ENCODE results near the gene DBH. TPM values are rescaled to one million over a fixed set of nuclear protein-coding genes. Genes with fewer than 3 reads are reported as not detected.

The DBH gene
- total and polyA plus RNA-seq, 3 donors from 2014 or later: 0.06 TPM; not detected in 2

- Histone ChIP-seq H3K27me3 (no peaks in the 10 kb centered on the region), H3K4me3 (no peak overlapping the region), H3K4me1 (no peaks in the 10 kb centered on the region), H3K36me3 (ENCODE audit: low read depth, missing control alignments) (no peaks in the 10 kb centered on the region), H3K9me3 (no peaks in the 10 kb centered on the region), H3K27ac (no peak overlapping the region)
- intact Hi-C loops (cut with DNase I; ENCODE audit: low total_unique reads): no loop called here
- DNase-seq: no peak
- TF ChIP-seq POLR2A (IDR thresholded peaks at IDR 0.05): no peak
- no peak for TF ChIP-seq CTCF (IDR thresholded peaks at IDR 0.05)
- 73 to 79% methylated on average over 12 to 14 of the region's 14 CpGs for WGBS, 2 donors
Observed at GRCh38 chr9:133603135-133603927, 32.8 kb upstream of the DBH start.

- 64 to 71% methylated on average over 5 of the region's 5 CpGs for WGBS, 2 donors
- no peak for TF ChIP-seq CTCF (IDR thresholded peaks at IDR 0.05)
- no peak for DNase-seq
- intact Hi-C loops (cut with DNase I; ENCODE audit: low total_unique reads): no loop called here
- no peaks in the 10 kb centered on the region for H3K4me1 ChIP-seq
- no peaks in the 10 kb centered on the region for H3K27me3 ChIP-seq
- H3K27ac ChIP-seq: no peak overlapping the region
- no peak overlapping the region for H3K4me3 ChIP-seq
- H3K36me3 ChIP-seq (ENCODE audit: low read depth, missing control alignments): no peaks in the 10 kb centered on the region
- H3K9me3 ChIP-seq: no peaks in the 10 kb centered on the region
Observed at GRCh38 chr9:133604214-133604613, 31.9 kb upstream of the DBH start.

GRCh38 chr9:133604856-133605255 is 31.3 kb upstream of the DBH start:
- Histone ChIP-seq H3K36me3 (ENCODE audit: low read depth, missing control alignments) (no peaks in the 10 kb centered on the region), H3K4me3 (no peak overlapping the region), H3K27me3 (no peaks in the 10 kb centered on the region), H3K4me1 (peaks cover 2% of the 10 kb centered on the region), H3K9me3 (no peaks in the 10 kb centered on the region), H3K27ac (no peak overlapping the region)
- no peak for DNase-seq
- intact Hi-C loops (cut with DNase I; ENCODE audit: low total_unique reads): no loop called here
- 69% methylated on average over 13 to 14 of the region's 14 CpGs for WGBS, 2 donors
- no peak for TF ChIP-seq POLR2A (IDR thresholded peaks at IDR 0.05)
- TF ChIP-seq CTCF (IDR thresholded peaks at IDR 0.05): no peak

- H3K4me3 ChIP-seq: no peak overlapping the region
- no peak overlapping the region for H3K27ac ChIP-seq
- no peak for DNase-seq
- no peaks in the 10 kb centered on the region for H3K27me3 ChIP-seq
- intact Hi-C loops (cut with DNase I; ENCODE audit: low total_unique reads): no loop called here
- no peaks in the 10 kb centered on the region for H3K9me3 ChIP-seq
- H3K36me3 ChIP-seq (ENCODE audit: low read depth, missing control alignments): no peaks in the 10 kb centered on the region
- 89 to 95% methylated on average over 4 to 17 of the region's 17 CpGs for WGBS, 2 donors
- H3K4me1 ChIP-seq: peaks cover 2% of the 10 kb centered on the region
- TF ChIP-seq CTCF (IDR thresholded peaks at IDR 0.05) (no peak), POLR2A (IDR thresholded peaks at IDR 0.05) (no peak)
Observed at GRCh38 chr9:133605446-133605845, 30.7 kb upstream of the DBH start.
